ENCODE results near the gene TRIM26. TPM values are rescaled to one million over a fixed set of nuclear protein-coding genes. Genes with fewer than 3 reads are reported as not detected.

The TRIM26 gene
- total and polyA plus RNA-seq, 2 of the 8 experiments (the other 6 are each of a cell fraction or from before 2014, with no cell fraction given) = 21.5 to 32.3 TPM

DNA sequence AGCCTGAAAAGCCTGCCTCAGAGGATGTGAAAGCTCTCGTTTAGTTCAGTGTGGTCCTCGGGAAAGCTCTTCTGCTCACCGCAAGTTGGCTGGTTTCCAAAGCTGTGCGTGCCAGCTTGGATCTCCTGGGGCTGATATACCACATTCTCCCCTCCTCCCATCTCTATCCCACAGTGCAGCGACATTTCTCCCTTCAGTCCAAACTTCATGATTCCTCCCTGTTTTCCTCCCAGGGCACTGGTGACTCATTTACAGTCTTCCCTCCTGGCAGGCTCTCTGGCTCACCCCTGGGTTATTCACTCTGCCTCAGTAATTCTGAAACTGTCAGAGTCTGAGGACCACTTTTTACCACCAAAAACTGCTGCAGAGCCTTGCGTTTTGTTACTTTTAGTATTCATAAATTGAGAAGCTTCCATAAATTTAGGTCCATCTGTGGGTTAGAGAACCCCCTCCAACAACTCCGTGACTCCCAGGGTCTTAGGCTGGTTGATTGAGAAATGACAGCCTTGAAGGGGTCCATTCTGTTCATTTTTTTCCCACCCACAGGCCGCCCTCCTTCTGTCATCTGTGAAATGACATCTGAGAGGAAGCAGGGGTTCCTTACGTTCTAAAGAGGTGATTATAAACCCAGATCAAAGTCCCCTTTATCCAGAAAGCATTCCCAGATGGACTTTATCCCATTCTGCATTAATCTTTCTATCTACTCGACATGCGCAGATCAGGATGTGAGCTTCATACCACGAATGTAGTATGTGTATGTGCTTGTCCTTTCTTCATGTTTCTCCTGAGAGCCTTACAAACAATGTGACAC is 58.3 kb downstream of the TRIM26 start:
- no peak for TF ChIP-seq NANOG (IDR thresholded peaks at IDR 0.05; ENCODE audit: insufficient read depth, low read depth, low read length, poor library complexity, severe bottlenecking)
- TF ChIP-seq SAP30 (IDR thresholded peaks at IDR 0.05; ENCODE audit: insufficient read depth, insufficient replicate concordance, low read length) = no peak
- TF ChIP-seq, protein P1, sequence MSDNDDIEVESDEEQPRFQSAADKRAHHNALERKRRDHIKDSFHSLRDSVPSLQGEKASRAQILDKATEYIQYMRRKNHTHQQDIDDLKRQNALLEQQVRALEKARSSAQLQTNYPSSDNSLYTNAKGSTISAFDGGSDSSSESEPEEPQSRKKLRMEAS (IDR thresholded peaks at IDR 0.05) = no peak
- TF ChIP-seq TAF7 (optimal IDR thresholded peaks at IDR 0.05; ENCODE audit: borderline replicate concordance, low read depth, low read length) = no peak
- TF ChIP-seq, protein P2, sequence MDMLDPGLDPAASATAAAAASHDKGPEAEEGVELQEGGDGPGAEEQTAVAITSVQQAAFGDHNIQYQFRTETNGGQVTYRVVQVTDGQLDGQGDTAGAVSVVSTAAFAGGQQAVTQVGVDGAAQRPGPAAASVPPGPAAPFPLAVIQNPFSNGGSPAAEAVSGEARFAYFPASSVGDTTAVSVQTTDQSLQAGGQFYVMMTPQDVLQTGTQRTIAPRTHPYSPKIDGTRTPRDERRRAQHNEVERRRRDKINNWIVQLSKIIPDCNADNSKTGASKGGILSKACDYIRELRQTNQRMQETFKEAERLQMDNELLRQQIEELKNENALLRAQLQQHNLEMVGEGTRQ (IDR thresholded peaks at IDR 0.05; ENCODE audit: low read length) = no peak
- no peak for TF ChIP-seq SRF (IDR thresholded peaks at IDR 0.05; ENCODE audit: low read depth, low read length)
- Histone ChIP-seq H3K18ac (ENCODE audit: extremely low read depth, low read length) (no peak overlapping the region), H2BK5ac (ENCODE audit: low read depth, low read length) (no peak overlapping the region), H2BK15ac (ENCODE audit: low read length) (no peak overlapping the region), H4K91ac (replicated peaks; ENCODE audit: insufficient read length, low read length) (no peak overlapping the region), H3K4me2 (ENCODE audit: insufficient read depth in 1 of 2, low read depth in 2 of 2, low read length in 2 of 2) (no peak overlapping the region), H3K14ac (ENCODE audit: insufficient read length) (no peak overlapping the region), H3K4me1 (replicated peaks in 1 of 4; ENCODE audit: control insufficient read depth in 3 of 4, insufficient read depth in 4 of 4, low read length in 3 of 4) (no peaks in the 10 kb centered on the region), H2BK120ac (replicated peaks; ENCODE audit: low read depth, low read length) (no peak overlapping the region), H2BK20ac (ENCODE audit: low read length) (no peak overlapping the region), H3K23me2 (ENCODE audit: low read depth, low read length) (peaks cover 2% of the 10 kb centered on the region; the same call in 1 of the 2 replicates), H4K20me1 (replicated peaks in 1 of 2; ENCODE audit: control insufficient read depth in 1 of 2, insufficient read depth in 2 of 2, low read length in 2 of 2) (no peaks in the 10 kb centered on the region), H4K5ac (ENCODE audit: insufficient read length, low read depth, low read length) (no peak overlapping the region), H3K79me1 (ENCODE audit: low read depth, low read length) (no peaks in the 10 kb centered on the region), H2AFZ (ENCODE audit: low read length) (no peak overlapping the region), H3K27me3 (replicated peaks in 1 of 4; ENCODE audit: control insufficient read depth in 3 of 4, extremely low read depth in 1 of 4, insufficient read depth in 3 of 4, low read length in 3 of 4) (peaks cover 0 to 4% (median 1%) of the 10 kb centered on the region in 4 experiments; a peak in 4 of 7 replicates), H3K79me2 (ENCODE audit: control insufficient read depth in 1 of 2, insufficient read depth in 2 of 2, low read length in 2 of 2) (no peaks in the 10 kb centered on the region), H3K9me3 (ENCODE audit: insufficient read depth in 2 of 2, low read depth in 1 of 2, low read length in 1 of 2) (no peaks in the 10 kb centered on the region), H3K4me3 (ENCODE audit: extremely low read depth in 1 of 4, insufficient read depth in 2 of 4, low read depth in 3 of 4, low read length in 4 of 4) (no peak overlapping the region), H3K23ac (ENCODE audit: insufficient read length) (no peak overlapping the region), H4K8ac (ENCODE audit: extremely low read depth, insufficient read depth, low read length) (no peak overlapping the region), H3K36me3 (ENCODE audit: control insufficient read depth in 2 of 4, insufficient read depth in 4 of 4, low read length in 3 of 4) (no peaks in the 10 kb centered on the region), H3K4ac (replicated peaks; ENCODE audit: insufficient read length, low read depth, low read length) (no peak overlapping the region), H2BK12ac (ENCODE audit: low read depth, low read length) (no peak overlapping the region), H3K27ac (ENCODE audit: low read depth, low read length) (no peak overlapping the region), H3K9ac (replicated peaks in 1 of 4; ENCODE audit: extremely low read depth in 1 of 4, low read depth in 3 of 4, low read length in 3 of 4) (no peak overlapping the region), H2AK5ac (ENCODE audit: low read depth, low read length) (no peak overlapping the region), H3K56ac (replicated peaks; ENCODE audit: insufficient read length, low read depth, low read length) (no peak overlapping the region)
- ChIA-PET POLR2A (ENCODE audit: partially characterized antibody) (no interaction called here), CTCF (ENCODE audit: partially characterized antibody) (interaction anchor here (0.6 to 6.9 kb wide), 8 partner anchors 8 to 116 kb away, joined by 3 to 50 read pairs (median 4); partner anchors contain the start of gene TRIM40)
- 79% methylated on average over 12 of the region's 12 CpGs; no CpG with 5 or more reads in 1 of the 2 experiments for WGBS, 2 experiments (ENCODE audit: extremely low coverage in 1 of 2, insufficient coverage in 1 of 2, insufficient read length in 1 of 2, insufficient replicate concordance in 2 of 2, low coverage in 1 of 2, low lambda C conversion rate in 2 of 2, missing lambda C conversion rate in 1 of 2)
- DNase-seq (ENCODE audit: low read depth in 1 of 2, low spot score in 2 of 2) = no peak
- FAIRE-seq = no peak
